Measurements from ENCODE around the gene ALDH3B1. TPM values are rescaled to one million over a fixed set of nuclear protein-coding genes. Genes with fewer than 3 reads are reported as not detected.

ALDH3B1 gene
- total and polyA plus RNA-seq, 9 of the 15 experiments (the other 6 are each of a cell fraction or from before 2014, with no cell fraction given) = 0.01 to 0.35 (median 0.07) TPM; not detected in 2

- TF ChIP-seq PBX2 (CRISPR knock-in tag; IDR thresholded peaks at IDR 0.05; ENCODE audit: low read depth) (no peak), PBX2 (tag; conservative IDR thresholded peaks at IDR 0.05; ENCODE audit: low read depth) (no peak), TAF9B (IDR thresholded peaks at IDR 0.05; ENCODE audit: partially characterized antibody) (no peak), BDP1 (IDR thresholded peaks at IDR 0.05; ENCODE audit: insufficient read depth, insufficient read length) (no peak), ZC3H8 (IDR thresholded peaks at IDR 0.05) (no peak), SRSF9 (IDR thresholded peaks at IDR 0.05; ENCODE audit: borderline replicate concordance, low read depth, low read length) (no peak), ZNF592 (IDR thresholded peaks at IDR 0.05) (0 out of 2 replicates have a peak, but pooled peaks have one; percentile 52), RBFOX2 (IDR thresholded peaks at IDR 0.05; ENCODE audit: low read depth, low read length) (peak; percentile 91), CBX2 (IDR thresholded peaks at IDR 0.05; ENCODE audit: insufficient read depth, low read length, poor library complexity, severe bottlenecking) (no peak), ADNP (tag; IDR thresholded peaks at IDR 0.05) (peak; percentile 99), FOXK2 (conservative IDR thresholded peaks at IDR 0.05 in 1 of 2, IDR thresholded peaks at IDR 0.05 in 1 of 2; ENCODE audit: low read depth in 2 of 2) (0 out of 4 replicates have a peak, but pooled peaks of 1 of the 2 experiments have one; percentile 26)
- TF ChIP-seq, protein P1, sequence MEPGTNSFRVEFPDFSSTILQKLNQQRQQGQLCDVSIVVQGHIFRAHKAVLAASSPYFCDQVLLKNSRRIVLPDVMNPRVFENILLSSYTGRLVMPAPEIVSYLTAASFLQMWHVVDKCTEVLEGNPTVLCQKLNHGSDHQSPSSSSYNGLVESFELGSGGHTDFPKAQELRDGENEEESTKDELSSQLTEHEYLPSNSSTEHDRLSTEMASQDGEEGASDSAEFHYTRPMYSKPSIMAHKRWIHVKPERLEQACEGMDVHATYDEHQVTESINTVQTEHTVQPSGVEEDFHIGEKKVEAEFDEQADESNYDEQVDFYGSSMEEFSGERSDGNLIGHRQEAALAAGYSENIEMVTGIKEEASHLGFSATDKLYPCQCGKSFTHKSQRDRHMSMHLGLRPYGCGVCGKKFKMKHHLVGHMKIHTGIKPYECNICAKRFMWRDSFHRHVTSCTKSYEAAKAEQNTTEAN (CRISPR knock-in tag; IDR thresholded peaks at IDR 0.05) = no peak
- TF ChIP-seq, protein P2, sequence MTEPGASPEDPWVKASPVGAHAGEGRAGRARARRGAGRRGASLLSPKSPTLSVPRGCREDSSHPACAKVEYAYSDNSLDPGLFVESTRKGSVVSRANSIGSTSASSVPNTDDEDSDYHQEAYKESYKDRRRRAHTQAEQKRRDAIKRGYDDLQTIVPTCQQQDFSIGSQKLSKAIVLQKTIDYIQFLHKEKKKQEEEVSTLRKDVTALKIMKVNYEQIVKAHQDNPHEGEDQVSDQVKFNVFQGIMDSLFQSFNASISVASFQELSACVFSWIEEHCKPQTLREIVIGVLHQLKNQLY (CRISPR knock-in tag; conservative IDR thresholded peaks at IDR 0.05) = no peak
- TF ChIP-seq, protein P3, sequence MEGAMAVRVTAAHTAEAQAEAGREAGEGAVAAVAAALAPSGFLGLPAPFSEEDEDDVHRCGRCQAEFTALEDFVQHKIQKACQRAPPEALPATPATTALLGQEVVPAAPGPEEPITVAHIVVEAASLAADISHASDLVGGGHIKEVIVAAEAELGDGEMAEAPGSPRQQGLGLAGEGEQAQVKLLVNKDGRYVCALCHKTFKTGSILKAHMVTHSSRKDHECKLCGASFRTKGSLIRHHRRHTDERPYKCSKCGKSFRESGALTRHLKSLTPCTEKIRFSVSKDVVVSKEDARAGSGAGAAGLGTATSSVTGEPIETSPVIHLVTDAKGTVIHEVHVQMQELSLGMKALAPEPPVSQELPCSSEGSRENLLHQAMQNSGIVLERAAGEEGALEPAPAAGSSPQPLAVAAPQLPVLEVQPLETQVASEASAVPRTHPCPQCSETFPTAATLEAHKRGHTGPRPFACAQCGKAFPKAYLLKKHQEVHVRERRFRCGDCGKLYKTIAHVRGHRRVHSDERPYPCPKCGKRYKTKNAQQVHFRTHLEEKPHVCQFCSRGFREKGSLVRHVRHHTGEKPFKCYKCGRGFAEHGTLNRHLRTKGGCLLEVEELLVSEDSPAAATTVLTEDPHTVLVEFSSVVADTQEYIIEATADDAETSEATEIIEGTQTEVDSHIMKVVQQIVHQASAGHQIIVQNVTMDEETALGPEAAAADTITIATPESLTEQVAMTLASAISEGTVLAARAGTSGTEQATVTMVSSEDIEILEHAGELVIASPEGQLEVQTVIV (CRISPR knock-in tag; IDR thresholded peaks at IDR 0.05; ENCODE audit: borderline replicate concordance) = no peak
Measured at GRCh38 chr11:68038718-68039525, 28.8 kb downstream of the ALDH3B1 start, which contains the start of gene TCIRG1 (continued).

Data from K562 (cell line).